PFSK-1 (cell line): ENCODE data around the gene TMEM30A.

Source experiments
- FOXP2 ChIP-seq: optimal IDR thresholded peaks from 2 replicates; pipeline ENCODE3; 2011; ENCODE audit warnings: borderline replicate concordance, control low read depth, inconsistent platforms; ENCODE audit not compliant: insufficient read depth; ENCODE audit errors: extremely low read length, extremely low read depth
- POLR2AphosphoS5 ChIP-seq: IDR thresholded peaks from 2 replicates; pipeline ENCODE4 v1.6.1; 2012; ENCODE audit warnings: low read depth, mild to moderate bottlenecking, control low read depth, low read length, moderate library complexity
- SIN3A ChIP-seq: IDR thresholded peaks from 2 replicates; pipeline ENCODE4 v1.6.1; 2012; ENCODE audit warnings: mild to moderate bottlenecking, low read length, moderate library complexity, borderline replicate concordance; ENCODE audit not compliant: insufficient read depth
- TAF1 ChIP-seq: IDR thresholded peaks from 2 replicates; pipeline ENCODE4 v1.6.1; 2012; ENCODE audit warnings: low read length, control low read depth, borderline replicate concordance; ENCODE audit not compliant: insufficient read depth
- TF ChIP-seq, protein P1 (sequence below), 2 experiments: IDR thresholded peaks; 2 replicates each; pipeline versions ENCODE4 v1.6.1 to v1.8.0; 2011 to 2012; ENCODE audit warnings: low read depth in 2 of 2, low read length in 2 of 2, control low read depth in 1 of 2, inconsistent platforms in 1 of 2, mild to moderate bottlenecking in 1 of 2, moderate library complexity in 1 of 2; ENCODE audit not compliant: insufficient read depth in 1 of 2

DNA sequence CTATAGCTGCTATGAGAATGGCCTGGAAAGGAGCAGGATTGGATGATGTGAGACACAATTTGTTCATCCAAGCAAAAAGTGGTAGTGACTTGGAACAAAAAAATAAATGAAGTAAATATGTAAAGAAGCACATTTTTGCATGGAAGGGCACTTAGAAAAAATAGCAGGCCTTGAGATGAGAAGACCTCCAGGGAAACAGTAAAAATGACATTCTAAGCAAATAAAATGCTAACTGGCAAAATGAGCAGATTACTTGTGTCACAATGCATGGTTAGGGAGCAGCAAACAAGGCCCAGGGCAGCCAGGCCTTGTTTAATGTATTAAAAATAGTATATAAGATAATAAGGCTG lies 21.2 kb downstream of the TMEM30A start:
- TF ChIP-seq SIN3A: no peak
- TF ChIP-seq FOXP2: no peak
- TF ChIP-seq, protein P1, sequence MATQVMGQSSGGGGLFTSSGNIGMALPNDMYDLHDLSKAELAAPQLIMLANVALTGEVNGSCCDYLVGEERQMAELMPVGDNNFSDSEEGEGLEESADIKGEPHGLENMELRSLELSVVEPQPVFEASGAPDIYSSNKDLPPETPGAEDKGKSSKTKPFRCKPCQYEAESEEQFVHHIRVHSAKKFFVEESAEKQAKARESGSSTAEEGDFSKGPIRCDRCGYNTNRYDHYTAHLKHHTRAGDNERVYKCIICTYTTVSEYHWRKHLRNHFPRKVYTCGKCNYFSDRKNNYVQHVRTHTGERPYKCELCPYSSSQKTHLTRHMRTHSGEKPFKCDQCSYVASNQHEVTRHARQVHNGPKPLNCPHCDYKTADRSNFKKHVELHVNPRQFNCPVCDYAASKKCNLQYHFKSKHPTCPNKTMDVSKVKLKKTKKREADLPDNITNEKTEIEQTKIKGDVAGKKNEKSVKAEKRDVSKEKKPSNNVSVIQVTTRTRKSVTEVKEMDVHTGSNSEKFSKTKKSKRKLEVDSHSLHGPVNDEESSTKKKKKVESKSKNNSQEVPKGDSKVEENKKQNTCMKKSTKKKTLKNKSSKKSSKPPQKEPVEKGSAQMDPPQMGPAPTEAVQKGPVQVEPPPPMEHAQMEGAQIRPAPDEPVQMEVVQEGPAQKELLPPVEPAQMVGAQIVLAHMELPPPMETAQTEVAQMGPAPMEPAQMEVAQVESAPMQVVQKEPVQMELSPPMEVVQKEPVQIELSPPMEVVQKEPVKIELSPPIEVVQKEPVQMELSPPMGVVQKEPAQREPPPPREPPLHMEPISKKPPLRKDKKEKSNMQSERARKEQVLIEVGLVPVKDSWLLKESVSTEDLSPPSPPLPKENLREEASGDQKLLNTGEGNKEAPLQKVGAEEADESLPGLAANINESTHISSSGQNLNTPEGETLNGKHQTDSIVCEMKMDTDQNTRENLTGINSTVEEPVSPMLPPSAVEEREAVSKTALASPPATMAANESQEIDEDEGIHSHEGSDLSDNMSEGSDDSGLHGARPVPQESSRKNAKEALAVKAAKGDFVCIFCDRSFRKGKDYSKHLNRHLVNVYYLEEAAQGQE (IDR thresholded peaks at IDR 0.05; ENCODE audit: insufficient read depth in 1 of 2, low read depth in 2 of 2, low read length in 2 of 2): no peak
- no peak for TF ChIP-seq POLR2AphosphoS5
- TF ChIP-seq TAF1: no peak
